Tibial nerve (tissue), 3 donors: ENCODE results near the gene ADIPOR2.

Source experiments
- CTCF ChIP-seq, 5 experiments: fragments of 200-600 bp in 3 of 5; fragments of 450-650 bp in 2 of 5; sonication (generic) in 3 of 5; IDR thresholded peaks; one replicate each; pipeline ENCODE4 v1.5.1; 2016 to 2019; ENCODE audit warnings: antibody characterized with exemption in 5 of 5, mild to moderate bottlenecking in 3 of 5, moderate library complexity in 2 of 5
- POLR2A ChIP-seq, 2 donors: fragments of 450-650 bp; IDR thresholded peaks; one replicate each; pipeline ENCODE4 v1.6.1; 2017; ENCODE audit warnings: antibody characterized with exemption in 2 of 2, mild to moderate bottlenecking in 2 of 2, moderate library complexity in 2 of 2

- no peak for TF ChIP-seq CTCF (IDR thresholded peaks at IDR 0.05)
- TF ChIP-seq POLR2A (IDR thresholded peaks at IDR 0.05), result no peak
Measured at GRCh38 chr12:1807087-1807860, 116.4 kb downstream of the ADIPOR2 start.
